ENCODE measurements around the gene BANF2.
"Not testable (repeated sequence)": the region's sequence is repeated elsewhere in the genome, so short reads cannot be mapped to it uniquely, and the experiment has no call there.

The BANF2 gene

GRCh38 chr20:17683218-17684076, 16.3 kb upstream of the BANF2 start:
- DNase-seq = no peak

DNA sequence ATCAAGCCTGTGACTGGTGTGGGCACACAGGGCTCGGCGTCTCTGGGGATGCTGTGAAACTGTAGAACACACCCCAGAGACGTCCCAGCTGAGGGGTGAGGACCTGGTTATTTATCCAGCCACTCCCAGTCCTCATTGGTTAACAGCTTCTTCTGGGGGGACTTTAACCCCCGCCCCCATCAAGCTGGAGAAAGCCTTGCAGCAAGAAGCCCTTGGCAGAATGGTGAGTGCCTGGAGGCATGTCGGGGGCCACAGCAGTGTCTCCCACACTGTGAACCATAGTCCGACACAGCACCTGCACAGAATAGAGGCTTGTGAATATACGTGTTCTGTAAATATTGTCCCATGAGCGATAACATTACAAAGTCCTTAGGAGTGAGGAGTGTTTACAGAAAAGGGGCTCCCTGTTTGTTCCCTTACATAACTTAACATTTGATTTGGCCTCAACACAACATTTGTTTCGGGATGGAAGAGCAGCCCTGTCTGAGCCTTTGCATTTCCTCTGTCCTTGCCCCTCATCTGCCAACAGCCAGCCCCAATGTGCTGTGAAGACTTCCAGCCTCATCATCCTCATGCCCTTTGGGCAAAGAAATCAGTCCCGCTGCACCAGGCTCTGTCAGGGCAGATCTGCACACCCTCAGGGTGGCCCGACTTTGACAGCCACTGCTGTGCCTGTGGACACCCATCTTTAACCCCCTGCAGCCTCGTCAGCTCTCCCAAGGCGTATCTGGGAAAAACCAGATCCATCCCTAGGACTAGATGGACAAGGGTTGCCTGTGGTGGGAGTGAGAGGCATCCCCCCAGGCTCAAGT, 15.5 kb upstream of the BANF2 start:
- no peak for DNase-seq

DNA sequence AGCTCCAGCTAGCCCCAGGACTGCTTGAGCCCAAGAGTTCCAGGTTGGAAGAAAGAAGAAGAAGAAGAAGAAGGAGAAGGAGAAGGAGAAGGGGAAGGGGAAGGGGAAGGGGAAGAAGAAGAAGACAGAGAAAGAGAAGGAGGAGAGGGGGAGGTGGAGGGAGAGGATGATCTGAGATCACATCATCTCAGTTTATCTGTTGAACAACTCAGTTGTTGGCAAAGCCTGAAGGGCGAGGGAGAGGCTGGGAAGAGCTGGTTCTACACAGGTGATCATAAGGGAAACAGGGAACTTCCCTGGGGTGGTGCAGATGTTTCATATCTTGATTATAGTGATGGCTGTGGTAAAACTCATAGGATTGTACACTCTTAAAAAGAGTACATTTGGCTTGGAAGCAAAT, 14.6 kb upstream of the BANF2 start:
- no peak for DNase-seq

- DNase-seq = no peak
Measured at GRCh38 chr20:17687800-17688199, 12.0 kb upstream of the BANF2 start.

DNA sequence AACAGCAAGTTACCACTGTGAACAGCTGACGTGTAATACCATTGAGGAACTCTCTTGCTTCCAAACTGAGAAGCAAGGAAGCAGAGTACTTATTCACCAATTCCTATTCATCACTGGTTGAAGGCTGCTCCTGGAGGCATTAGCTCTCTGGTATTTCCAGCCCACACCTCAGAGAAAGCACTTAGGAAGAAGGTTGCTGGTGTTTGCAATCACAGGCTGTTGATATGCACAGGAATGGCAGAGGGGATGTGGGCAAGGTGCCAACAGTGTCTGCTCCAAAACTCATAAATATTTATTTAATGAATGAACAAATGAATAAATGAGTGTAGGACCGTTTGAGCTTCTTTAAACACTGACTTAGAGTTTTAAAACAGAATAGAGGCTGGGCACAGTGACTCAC, 10.8 kb upstream of the BANF2 start:
- DNase-seq = no peak

DNA sequence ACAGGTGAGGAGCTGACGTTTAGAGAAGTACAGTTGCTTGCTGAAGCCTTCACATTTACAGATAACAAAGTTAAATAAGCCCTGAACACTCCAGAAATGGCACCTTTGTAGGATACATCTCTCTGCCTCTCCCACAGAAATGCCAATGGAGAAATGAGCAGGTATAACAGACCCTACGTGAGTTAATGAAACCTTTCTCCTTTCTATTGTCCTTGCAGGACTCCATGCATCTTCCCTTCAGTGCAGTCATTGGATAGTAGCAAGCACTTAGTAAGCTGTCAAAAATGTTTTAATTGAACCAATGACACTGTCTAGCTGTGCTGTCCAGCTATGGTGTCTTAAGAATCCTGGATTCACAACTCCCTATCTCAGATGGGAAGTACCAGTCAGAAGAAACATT, 9.6 kb upstream of the BANF2 start:
- no peak for DNase-seq

DNA sequence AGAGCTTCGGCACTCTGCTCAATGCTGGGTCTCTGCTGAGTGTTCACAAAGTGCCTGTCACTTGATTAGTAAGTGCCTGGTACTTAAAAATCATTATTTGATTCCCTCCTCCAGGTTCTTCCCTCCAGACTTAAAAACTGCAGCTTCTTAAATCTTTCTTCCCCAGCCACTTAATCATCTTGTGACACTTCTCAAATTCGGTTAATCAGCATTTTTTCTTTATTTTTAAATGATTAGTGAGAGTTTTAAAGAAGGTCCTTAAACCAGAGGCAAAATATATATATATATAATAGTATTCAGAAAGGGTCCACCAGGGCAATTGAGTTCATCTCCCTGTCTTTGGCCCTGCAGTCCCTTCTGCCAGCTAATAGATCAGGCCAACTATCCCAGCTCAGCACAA, 8.0 kb upstream of the BANF2 start:
- DNase-seq = no peak

DNA sequence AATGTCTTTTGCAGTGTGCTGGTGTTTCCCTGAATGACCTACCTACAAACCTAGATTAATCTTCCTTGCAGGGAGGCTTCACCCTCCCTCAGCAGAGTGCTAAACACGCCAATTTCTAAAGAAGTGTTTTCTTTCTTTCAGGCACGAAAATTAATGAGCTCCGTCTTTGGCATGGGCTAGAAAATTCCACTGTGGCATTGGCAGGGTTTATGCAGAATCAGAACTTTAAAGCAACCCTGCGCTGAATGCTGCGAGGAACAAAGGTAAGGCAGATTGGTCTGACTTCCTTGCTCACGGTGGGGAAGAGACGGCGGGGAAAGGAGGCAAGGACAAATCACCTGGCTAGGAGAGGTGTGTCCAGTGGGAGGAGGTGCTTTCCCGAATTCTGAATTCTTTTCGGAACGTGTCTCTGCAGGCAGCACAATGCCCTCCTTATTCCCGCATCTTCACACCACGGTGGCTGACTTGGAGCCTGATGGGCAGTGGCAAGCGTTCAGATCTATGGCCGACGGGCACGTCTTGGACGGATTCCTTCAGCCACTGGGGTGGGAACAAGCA, 6.2 kb upstream of the BANF2 start:
- no peak for DNase-seq

DNA sequence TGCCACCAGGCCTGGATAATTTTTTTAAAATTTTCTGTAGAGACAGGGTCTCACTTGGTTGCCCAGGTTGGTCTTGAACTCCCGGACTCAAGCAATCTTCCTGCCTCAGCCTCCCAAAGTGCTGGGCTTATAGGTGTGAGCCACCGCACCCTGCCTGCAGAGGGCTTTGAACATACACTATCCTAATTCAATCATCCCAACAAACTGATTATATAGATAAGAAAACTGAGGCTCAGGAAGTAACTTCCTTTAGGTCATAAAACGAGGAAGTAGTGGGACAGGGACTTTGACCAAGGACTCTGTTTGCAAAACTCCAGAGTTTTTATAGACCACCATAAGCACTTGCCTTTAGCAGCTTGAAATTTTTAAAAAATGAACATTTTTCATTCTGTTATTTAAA, 5.0 kb upstream of the BANF2 start:
- no peak for DNase-seq

- DNase-seq = no peak
Measured at GRCh38 chr20:17696287-17696686, 3.5 kb upstream of the BANF2 start.

GRCh38 chr20:17697171-17697570, 2.6 kb upstream of the BANF2 start:
- no peak for DNase-seq

DNA sequence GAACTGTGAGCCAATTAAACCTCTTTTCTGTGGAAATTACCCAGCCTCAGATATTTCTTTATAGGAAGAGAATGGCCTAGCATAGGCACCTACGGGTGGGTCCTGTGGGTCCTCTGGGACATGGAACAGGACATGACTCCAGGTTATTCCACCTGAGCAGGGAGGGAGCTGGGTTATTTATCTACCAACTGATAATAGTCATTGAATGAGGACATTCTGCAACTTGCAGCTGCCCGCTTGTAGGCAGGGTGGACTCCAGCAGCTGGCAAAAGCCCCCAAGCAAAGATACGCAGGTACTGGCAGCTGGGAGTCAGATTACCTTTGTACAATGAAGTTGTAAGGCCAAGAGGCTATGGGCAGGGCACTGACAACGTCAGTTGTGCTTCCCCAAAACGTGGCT, 1.4 kb upstream of the BANF2 start:
- no peak for DNase-seq

DNA sequence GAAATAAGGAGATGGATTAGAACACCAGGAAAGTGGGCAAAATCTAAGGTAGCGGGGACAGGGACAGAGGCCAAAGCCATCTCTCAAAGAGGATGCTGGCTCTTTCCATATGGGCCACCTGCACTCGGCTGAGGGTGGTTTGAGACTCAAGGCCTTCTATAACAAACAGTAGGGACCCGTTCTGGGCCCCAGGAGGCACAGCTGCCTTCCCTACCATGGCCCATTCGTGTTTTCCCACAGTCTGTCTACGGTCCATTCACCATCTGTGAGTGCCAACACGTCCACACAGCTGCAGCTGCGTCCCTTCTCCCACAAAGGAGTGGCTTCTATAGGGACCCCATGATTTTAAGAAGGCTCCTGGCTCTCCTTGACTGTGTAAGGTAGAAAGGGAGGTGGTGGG, 871 bp downstream of the BANF2 start:
- DNase-seq = no peak

DNA sequence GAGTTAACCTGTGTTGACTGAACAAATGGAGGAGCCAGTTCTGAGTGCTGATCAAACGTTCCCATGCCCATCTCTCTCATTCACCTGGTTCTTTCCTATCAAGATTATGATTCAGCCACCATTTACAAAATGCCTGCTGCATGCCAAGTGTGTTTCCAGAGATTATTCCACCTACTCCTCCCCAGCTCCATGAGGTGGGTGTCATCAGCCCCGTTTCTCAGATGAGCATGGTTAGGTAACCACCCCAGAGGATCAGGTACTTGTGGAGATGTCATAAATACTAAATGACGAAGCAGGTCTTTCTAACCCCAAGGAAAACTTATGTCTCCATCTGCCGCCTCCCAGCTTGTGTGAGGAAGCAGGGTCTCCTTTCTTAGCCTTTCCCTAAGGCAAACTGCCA, 2.1 kb downstream of the BANF2 start:
- no peak for DNase-seq

DNA sequence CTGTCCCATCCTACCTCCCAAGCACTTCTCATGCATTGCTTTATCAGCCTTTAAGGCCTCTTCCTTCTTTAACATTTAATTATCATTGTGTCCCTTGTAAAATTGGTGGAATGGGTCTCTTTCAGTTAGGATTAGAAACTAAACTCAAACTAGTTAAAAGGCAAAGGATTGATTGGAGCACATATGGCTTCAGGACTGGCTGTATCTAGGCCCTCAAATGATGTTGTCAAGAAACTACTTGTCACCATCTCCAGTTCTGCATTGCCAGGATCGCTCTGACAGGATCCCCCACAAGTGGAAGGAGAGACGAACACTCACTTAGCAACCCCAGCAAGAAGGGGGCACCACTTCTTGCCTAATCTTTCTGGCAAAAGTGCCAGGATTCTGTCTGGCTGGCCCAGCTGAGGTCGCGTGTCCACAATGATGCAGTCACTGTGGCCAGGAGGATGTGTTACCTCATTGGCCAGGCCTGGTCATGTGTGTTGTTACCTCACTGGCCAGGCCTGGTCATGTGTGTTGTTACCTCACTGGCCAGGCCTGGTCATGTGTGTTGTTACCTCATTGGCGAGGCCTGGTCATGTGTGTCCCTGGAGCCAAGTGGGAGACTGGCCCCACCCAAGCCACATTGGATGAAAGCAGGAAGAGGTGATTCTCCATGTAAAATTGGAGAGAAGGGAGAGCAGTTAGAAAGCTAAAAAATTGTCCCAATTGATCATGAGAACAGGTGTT, 5.0 kb downstream of the BANF2 start:
- DNase-seq = no peak

DNA sequence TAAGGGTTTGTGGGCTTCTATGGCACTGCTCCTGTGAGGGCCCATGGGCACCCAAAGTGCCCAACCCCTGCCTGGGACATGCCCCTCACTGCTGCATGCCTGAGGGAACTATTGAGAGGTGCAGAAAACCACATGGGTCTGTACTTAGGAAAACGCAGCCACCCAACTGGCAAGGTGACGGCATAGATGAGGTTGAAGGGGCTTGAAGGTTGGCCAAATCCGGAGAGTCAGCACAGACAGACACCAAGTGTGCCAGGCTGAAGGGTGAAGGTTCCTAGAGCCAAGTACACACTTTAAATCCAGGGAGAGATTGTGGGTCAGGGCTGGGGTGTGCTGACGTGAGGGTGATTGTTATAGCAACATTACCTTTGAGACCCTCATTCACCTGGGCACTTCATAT, 6.2 kb downstream of the BANF2 start:
- DNase-seq = no peak

GRCh38 chr20:17706632-17707031, 6.9 kb downstream of the BANF2 start:
- no peak for DNase-seq

DNA sequence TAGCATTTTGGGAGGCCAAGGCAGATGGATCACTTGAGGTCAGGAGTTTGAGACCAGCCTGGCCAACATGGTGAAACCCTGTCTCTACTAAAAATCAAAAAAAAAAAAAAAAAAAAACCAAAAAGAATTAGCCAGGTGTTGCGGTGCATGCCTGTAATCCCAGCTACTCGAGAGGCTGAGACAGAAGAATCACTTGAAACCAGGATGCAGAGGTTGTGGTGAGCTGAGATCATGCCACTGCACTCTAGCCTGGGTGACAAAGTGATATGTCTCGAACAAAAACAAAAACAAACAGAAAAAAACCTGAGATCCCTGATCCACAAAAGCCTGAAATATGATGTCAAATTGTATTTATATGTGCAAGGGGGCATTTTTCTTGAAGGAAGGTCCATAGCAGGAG, 8.2 kb downstream of the BANF2 start:
- DNase-seq = not testable (repeated sequence)

DNA sequence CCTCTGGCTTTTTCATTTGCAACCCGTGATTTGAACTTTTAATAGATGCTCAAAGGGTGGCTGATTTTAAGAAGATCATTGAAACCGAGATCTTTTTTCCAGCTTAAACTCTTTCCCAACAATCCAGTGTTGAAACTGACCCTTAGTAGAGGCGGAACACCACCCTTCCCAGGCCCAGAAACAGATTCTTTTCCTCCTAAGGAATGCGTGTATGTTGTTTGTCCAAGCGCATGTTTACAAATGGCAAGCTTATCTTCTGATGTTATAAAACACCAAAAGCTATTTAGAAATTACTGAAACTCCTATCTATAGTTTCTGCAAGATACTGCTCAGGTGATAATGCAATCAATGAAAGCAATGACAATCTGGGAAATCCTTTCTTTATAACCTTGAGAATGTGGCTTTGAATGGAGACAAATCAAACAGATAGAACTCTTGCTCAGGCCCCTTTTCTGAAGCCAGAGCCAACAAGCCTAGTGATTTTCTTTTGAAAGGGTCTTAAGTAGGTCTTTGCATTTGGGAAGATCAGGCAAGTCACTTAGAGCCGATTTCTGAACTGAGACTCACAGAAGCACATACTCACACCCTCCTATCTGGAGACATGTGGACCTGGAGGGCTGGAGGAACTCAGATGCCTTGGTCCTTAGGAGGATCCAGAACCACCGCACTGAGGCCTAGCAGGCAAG, 9.1 kb downstream of the BANF2 start:
- DNase-seq = no peak

- no peak for DNase-seq
Measured at GRCh38 chr20:17709361-17710293, 9.9 kb downstream of the BANF2 start.

Data from activated T-cell treated with anti-CD3 and anti-CD28 coated beads, Interleukin-2, amount 50 U/mL, for 1 hour (primary cell).